Measurements from ENCODE around the gene PABPC1L.

DNA sequence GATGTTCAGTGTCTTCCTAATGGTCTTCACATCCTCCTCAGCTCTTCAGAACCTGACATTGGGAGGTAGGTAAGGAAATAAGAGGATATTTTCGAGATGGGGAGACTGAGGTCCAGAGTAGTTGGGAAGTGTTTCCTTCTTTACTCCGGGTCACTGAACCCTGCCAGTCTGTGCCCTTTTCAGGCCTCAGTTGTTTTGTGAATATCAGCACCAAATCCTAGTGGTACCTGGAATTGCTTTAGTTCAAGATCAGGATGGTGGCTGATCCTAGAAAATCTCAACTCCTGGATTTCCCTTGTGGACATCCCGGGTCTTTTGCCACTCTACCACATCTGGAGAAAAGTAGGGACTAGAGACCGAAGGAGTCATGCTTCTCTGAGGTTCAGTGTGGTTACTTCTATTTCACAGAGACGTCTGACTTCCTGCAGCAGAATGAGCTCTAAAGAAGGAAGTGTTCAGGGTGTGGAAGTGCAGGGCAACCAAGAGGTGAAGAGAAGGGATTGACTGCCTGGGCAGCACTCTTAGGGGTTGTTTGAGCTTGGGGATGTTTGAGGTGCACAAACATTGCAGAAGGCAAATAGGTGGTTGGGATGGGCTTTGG, 57.4 kb downstream of the PABPC1L start:
- TF ChIP-seq, protein P1, sequence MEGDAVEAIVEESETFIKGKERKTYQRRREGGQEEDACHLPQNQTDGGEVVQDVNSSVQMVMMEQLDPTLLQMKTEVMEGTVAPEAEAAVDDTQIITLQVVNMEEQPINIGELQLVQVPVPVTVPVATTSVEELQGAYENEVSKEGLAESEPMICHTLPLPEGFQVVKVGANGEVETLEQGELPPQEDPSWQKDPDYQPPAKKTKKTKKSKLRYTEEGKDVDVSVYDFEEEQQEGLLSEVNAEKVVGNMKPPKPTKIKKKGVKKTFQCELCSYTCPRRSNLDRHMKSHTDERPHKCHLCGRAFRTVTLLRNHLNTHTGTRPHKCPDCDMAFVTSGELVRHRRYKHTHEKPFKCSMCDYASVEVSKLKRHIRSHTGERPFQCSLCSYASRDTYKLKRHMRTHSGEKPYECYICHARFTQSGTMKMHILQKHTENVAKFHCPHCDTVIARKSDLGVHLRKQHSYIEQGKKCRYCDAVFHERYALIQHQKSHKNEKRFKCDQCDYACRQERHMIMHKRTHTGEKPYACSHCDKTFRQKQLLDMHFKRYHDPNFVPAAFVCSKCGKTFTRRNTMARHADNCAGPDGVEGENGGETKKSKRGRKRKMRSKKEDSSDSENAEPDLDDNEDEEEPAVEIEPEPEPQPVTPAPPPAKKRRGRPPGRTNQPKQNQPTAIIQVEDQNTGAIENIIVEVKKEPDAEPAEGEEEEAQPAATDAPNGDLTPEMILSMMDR (IDR thresholded peaks at IDR 0.05; ENCODE audit: low read depth, low read length, poor library complexity, severe bottlenecking), result no peak
- no peak for TF ChIP-seq EZH2phosphoT487 (IDR thresholded peaks at IDR 0.05; ENCODE audit: borderline replicate concordance, low read length)

Measured in DOHH2 (cell line).